GM21381 (cell line): ENCODE results near the gene CTRB1.
"Not testable (repeated sequence)": the region's sequence is repeated elsewhere in the genome, so short reads cannot be mapped to it uniquely, and the experiment has no call there.

ENCODE experiments used
- ATAC-seq: cut with Tn5 transposase; IDR thresholded peaks from one replicate; pipeline ENCODE4 v1.9.1; 2021; ENCODE audit warnings: mild to moderate bottlenecking, moderate library complexity; ENCODE audit not compliant: unreplicated experiment

The CTRB1 gene

DNA sequence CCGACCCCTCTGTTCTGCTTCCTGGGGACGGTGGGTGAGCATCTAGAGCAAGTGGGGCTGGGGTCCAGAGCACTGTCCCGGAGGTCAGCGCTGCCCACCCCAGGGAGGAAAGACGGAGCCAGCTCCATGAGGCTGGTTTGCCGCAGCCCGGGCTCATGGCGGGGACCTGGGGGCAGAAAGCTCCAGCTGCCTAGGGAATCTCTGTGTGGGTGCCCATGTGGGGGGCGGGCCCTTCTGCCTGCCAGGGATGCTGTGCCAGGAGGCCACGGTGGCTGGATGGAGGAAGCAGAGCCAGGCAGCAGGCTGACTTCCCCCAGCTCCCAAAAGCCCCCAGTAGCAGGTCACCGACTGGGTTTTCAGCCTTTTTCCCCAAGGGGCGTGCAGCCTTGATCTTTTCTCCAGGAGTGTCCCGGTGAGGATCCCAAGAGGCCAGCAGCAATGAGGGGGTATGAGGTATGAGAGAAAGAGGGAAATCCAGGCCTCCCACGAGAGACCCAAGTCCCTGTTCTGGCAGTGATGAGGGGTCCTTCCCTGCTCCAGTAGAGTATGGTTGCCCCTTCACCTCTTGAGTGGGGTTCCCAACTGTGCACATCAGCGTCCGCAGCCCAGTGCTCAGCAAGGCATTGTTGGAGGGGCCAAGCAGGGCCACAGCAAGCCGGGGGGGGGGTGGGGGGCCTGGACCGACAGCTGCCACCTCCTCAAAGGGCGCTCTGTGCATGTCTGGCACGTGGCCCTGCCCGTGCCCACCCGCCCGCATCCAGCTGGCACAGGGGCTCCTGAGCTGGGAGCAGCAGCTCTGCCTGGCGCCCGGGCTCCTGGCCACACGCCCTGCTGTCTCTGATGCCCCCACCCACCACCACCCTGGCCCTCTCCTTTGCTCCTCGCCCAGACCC lies 48.2 kb downstream of the CTRB1 start:
- no peak for ATAC-seq

DNA sequence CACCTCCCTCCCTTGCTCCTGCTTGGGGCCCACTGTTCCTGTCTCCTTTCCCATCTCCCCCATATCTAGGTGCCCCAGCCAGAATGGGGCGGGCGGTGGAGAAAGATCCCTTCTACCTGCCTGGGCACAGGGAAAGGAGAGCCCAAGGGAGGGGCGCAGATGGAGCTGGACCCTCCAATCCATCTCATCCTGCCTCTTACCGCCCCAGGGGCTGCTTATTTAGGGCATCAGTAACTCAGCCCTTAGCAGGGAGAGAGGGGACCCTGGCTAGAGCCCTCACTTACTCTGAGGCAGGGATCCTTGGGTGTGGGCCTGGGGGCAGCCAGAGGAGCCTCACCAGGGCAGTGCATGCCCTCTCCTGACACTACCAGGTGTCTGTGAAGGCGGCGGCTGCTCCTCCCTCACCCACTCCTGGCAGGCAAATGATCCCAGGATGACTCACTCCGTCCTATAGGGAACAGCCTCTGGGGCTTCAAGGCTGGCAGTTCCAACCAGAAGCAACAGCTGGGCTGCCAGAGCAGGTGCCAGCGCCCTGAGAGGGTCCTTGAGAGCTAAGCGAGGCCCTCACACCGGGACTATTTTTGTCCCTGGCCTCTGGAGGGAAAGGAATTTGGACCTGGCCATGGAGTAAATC lies 49.0 kb downstream of the CTRB1 start:
- no peak for ATAC-seq

DNA sequence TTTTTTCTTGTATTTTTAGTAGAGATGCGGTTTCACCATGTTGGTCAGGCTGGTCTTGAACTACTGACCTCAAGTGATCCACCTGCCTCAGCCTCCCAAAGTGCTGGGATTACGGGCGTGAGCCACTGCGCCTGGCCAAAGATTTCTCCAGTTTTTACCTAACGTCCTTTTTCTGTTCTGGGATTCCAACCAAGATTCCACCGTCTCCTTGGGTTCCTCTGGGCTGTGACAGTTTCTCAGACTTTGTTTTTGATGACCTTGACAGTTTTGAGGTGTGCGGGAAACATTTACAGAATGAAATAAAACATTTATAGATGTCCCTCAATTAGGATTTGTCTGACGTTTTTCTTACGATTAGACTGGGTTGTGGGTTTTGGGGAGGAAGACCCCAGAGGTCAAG lies 50.6 kb downstream of the CTRB1 start:
- not testable (repeated sequence) for ATAC-seq

DNA sequence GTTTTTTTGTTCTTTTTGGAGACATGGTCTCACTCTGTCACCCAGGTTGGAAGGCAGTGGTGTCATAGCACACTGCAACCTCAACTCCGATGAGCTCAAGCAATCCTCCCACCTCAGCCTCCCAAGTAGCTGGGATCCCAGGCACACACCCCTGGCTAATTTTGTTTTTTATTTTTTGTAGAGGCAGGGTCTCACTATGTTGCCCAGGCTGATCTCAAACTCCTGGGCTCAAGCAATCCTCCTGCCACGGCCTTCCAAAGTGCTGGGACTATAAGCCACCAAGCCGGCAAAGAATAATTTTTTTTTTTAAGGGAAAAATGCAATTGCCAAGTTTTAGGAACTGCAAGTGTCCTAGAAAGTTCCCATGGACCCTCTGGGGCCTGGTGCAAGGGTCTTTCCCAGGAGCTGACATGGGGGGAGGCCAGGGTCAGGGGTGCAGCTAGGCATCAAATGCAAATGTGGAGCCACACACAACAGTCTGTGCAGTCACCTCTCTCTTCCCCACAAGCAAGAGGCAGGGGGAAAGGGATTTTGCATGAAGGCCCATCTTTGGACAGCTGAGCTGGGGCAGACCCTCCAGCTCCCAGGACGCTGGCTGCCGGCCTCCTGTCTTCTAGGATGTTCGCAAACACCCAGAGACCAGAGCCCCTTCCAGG lies 52.8 kb downstream of the CTRB1 start:
- no peak for ATAC-seq

DNA sequence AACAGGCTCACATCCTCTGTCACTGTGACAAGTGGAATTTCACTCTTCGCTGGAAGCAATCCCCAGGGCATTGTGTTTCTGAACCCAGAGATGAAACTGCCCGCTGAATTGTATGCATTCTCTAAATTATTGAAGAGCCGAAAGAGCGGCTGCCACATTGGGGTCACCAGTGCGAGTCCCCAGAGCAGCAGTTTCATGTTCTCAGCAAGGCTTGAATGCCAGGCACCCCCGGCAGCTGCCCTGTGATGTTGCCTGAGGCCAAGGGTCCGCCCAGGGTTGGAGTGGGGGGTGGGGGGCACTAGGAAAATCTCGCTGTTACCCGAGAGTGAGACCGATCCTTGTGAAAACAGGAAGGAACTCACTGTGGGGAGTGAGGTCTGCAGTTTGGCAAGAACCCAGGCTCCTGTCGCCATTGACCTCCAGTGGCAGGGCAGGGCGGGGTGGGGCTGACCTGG lies 53.3 kb downstream of the CTRB1 start:
- no peak for ATAC-seq

DNA sequence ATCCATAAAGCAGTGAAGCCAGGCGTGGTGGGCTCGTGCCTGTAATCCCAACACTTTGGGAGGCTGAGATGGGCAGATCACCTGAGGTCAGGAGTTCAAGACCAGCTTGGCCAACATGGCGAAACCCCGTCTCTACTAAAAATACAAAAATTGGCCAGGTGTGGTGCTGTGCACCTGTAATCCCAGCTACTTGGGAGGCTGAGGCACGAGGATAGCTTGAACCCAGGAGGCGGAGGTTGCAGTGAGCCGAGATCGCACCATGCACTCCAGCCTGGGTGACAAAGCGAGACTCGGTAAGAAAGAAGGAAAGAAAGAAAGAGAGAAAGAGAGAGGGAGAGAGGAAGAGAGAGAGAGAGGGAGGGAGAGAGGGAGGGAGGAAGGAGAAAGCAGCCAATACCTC lies 53.8 kb downstream of the CTRB1 start:
- not testable (repeated sequence) for ATAC-seq

DNA sequence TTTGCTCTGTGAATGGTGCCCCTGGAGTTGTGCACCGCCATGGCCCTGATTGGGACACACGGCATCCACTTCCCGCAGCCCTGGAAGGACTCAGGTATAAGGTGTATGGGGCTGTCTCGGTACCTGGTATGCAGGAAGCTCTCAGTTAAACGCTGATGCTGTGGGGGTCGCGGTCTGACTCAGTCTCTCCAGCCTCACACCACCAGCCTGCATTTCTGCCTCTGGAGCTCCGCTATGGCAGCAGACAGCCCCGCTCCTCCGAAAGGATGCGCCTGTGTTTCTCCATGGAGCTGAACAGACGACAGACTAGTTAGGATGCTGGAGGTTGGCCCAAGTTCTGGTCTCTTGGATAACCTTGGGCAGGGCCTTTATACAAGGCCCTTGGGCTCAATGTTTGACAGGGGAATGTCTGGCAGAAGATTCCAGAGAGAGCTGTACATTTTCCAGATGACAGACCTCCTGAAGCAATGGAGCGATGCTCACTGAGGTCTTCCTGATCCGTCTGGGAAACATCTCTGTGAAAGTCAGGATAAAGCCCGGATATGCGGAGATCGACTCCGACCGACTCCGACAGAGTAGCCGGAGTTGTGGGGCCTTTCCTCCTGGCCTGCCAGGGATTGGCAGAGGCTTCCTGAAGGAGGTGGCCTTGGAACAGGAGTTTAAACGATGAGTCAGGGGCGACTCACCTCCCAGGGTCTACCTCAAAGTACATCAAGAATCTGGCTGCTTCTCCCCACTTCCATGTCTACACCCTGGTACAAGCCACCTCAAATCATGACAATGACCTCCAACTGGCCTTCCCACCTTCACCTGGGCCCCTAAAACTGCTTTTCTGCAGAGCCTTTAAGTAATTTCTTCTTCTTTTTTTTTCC lies 54.5 kb downstream of the CTRB1 start:
- no peak for ATAC-seq
